HG03025 (cell line): ENCODE results near the gene HNRNPK.
"Not testable (repeated sequence)": the region's sequence is repeated elsewhere in the genome, so short reads cannot be mapped to it uniquely, and the experiment has no call there.

ENCODE experiments used
- ATAC-seq: cut with Tn5 transposase; IDR thresholded peaks from one replicate; pipeline ENCODE4 v1.9.1; 2021; ENCODE audit warnings: mild to moderate bottlenecking, moderate library complexity; ENCODE audit not compliant: unreplicated experiment, low FRiP score

Gene HNRNPK

DNA sequence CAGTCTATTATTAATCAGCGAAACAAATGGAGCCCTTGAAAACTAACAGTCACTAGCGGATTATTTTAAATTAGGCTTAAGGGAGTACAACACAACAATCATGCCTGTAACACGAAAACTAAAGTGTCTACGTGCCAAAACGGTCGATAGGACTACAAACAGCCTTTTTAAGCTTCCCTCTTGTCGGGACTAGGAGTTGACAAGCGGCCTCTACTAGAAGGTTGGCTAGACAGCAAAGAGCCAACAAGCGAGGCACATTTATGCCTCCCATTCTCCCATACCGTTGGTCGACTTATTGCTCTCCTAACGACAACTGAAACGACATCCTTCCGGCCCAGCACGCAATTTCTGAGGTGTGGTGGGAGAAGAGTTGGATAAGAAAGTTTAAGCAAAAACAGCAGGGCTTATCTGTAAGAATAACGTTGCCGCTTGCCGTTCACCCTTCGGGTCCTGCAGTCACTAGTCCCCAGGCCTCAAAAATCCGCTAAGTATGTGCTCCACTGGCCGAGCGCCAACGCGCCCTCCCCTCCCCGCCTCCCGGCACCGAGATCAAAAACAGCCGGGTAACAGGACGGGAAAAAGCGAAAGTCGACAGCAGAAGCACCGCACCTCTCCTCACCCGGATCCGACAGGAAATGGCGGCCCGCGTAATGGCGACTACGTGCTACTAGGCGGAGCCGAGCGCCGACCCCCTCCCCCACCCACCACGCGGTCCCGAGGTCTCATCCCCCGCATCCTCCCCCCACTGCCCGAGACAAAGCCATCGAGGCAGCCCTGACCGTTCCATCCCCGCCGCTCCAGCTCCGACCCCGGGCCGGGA lies 813 bp downstream of the HNRNPK start:
- ATAC-seq = peak; percentile 27

DNA sequence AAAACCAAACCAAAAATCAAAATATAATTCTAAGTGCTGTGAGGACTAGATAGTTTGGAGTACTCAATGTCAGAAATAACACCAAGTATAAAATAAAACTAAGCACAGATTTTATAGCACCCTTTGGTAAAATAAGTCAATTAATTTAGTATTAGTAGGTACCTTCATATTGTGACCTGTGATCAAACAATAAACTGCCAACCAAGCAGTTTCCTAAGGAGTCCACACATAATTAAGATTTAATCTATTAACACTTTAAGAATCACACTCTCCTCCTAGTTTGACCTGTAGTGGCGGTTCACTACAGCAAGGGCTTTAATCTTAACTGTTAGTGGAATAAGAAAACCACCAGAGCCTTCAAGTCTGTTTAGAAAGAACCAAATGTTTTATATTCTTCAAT lies 2.8 kb downstream of the HNRNPK start:
- no peak for ATAC-seq

DNA sequence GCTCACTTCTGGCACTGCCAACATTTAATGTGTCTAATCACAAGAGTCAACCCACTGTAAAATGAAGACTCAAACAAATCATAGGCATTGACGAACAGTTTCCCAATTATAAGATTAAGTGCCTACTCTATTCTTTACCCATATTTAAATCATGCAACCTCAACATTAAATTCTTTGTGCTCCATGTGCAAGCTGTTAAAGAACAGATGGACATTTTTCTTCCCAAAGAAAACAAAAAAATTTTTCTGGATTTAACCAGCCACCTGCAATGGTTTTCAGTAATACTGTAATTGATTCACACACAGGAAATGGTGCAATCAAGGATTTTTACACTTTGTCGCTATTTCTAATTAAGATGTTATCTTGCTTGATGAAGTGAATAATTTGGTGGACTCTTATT lies 3.6 kb downstream of the HNRNPK start:
- no peak for ATAC-seq

DNA sequence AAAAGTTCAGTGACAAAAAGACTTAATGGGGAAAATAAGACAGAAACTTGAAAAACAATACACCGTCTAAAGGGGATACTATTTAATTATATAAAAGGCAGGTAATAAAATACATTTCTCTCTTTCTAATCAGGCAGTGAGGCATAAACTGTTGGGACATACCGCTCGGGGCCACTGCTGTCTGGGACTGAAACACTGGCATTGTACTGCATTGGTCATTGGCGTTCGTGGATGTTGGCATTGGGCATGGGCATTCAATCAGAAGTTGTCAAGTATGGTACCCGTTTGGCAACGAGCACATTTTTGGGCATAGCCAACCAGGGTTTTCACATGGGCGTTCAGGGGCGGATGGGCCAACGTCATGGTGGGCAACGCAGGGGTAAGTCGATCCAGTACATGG lies 4.7 kb downstream of the HNRNPK start:
- ATAC-seq = no peak

DNA sequence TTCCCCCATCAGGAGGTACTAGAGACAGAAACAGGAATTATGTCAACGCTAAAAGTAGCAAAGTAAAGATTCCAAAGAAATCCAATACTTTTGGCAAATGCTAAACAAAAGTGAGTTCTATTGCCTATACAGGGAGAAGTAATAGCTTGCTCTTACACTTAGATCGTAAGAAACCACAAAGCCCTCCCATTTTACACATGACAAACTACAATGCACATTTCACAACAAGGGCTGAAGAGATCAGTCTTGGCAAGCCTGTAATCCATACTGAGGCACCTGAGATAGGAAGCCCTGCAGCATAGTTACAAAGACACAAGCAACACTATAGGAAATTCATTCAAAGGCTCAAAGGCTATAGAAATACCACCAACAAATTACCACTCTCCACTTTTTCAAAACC lies 7.7 kb downstream of the HNRNPK start:
- ATAC-seq = no peak

DNA sequence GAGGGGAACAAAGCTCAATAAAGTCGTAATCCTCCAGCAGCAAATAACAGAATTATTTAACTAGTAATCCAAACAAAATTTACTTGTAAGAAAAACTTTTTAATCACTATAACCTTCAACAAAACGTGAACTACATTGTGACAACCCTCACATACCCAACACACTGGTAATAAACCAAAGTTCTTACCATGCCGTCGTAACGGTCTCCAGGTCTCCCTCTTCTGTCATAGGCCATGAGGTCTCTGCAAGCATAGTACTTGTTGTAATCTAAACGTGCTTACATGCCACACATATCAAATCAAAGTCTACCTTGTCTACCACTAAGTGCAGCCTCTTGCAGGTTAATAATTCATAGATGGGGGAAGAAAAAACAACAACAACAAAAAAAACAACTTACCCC lies 8.5 kb downstream of the HNRNPK start:
- ATAC-seq = no peak

DNA sequence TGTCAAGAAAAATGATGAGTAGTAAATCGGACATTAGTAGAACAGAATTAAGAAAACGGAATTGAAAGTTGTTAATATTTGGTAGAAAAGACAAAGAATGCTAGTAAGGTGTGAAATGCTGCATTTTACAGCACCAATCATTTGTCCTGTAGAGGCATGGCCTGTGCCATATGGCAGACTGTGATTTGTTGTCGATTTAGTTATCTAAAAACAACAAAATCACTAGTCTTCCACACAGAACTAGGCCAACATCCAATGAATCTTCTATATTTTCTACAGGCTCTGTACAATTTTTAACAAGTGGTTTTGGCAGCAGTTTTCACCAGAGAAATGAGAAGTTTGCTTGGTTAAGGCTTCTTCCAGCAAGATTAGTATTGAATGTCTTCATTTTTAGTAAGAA lies 10.4 kb downstream of the HNRNPK start:
- no peak for ATAC-seq

DNA sequence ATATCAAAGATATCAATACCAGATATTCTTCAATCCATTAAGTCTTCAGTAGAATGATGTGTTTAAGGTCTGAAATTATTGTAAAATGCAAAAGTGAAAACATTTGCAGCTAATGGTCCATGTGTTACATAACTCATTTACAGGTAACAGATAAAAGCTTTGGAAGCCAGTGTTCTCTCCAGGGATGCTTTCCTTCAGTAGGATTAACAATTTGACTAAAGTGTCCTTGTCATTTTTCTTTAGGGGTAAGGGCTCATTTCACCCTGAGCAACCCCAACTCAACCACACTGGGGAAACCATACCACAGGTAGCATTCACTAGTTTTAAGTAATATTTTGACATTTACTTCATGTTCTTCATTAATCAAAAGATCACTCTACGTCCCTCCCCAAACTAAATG lies 12.9 kb downstream of the HNRNPK start:
- ATAC-seq = no peak

DNA sequence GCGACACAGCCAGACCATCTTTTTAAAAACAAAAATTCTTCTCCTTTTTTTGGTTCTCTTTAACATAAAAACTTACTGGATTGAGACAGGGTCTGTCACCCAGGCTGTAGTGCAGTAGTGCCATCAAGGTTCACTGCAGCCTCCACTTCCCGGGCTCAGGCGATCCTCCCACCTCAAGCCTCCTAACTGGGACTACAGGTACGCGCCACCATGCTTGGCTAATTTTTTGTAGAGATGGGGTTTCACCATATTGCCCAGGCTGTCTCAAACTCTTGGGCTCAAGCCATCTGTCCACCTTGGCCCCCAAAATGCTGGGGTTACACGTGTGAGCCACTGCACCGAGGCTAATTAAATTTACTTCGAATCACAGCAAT lies 13.8 kb downstream of the HNRNPK start:
- no peak for ATAC-seq

DNA sequence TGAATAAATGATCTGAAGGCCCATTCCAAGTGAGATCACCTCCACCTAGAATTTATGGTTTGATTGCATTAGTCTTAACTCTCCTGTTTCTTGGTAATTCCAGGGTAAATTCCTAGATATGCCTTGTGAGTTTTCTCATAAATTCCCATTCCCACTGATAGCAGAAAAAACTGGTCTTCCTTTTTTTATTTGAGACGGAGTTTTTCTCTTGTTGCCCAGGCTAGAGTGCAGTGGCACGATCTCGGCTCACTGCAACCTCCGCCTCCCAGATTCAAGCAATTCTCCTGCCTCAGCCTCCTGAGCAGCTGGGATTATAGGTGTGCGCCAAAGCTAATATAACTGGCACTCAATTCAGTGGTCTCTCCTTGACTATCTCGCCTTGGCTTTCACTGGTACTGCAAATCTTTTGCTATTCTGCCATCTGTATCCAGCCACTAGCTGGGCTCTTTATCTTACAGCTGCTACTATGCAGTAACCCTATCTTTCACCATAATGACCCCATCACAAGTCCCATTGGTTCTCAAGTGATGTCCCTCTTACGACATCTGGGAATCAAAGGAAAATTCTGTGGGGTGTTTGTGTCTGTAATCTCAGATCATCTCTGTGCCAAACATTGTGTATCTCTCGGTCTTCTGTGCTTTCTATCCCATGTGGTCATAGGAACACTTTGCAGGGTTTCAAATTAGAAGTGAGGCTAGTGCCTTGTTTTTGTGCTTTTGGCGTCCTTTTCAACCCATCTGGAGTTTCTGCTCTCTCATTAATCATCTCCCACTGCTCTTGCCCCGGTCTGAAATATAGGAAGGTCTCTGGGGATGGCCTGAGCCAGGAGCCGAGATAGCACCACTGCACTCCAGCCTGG lies 14.4 kb downstream of the HNRNPK start:
- ATAC-seq = no peak

DNA sequence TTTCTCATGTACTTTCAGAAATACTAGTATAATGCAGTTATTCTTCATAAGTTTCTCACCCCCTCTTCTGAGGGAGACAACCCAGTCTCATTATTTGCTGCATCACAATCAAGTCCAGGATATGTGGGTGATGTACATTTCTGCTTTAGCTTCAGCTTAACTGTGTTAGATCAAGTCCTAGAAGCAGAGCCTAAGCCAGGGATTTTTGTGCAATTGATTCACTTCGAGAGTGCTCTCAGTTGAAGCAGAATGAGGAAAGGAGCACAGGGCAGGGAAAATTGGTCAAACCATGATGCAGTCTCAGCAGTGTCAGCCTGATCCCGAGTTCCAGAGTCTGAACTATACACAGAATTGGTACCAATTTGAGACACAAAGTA lies 15.1 kb downstream of the HNRNPK start:
- ATAC-seq = no peak

DNA sequence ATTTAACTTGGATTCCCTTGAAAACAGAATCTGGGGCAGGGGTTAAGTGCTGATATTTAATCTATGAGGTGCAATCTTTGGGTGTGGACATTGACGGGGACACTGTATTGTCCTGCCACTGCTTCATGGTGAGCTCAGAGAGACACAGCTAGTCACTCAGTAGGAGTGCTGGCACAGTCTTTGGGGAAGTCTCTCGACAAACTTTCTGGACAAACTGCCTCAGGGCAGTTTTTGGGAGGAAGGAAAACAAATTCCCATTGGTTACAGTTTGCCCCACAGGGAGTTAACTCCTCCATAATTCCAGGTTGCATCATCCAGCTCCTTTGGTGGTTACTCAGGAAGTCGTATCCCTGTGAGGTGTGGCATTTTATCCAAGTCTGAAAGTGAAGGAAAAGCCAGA lies 17.9 kb downstream of the HNRNPK start:
- ATAC-seq = no peak

DNA sequence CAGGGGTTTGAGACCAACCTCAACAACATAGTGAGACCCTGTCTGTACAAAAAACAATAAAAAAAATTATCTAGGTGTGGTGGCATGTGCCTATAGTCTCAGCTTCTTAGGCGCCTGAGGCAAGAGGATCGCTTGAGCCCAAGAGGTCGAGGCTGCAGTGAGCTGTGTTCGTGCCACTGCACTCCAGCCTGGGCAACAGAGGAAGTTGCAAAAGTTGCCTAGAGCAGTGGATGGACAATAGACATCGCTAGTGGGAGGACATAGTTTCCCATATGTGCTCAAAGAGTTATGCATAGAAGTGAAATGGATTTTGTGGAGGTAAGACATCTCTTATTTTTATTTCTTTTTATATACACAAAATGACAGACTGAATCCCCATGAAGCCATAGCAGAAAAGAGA lies 19.0 kb downstream of the HNRNPK start:
- no peak for ATAC-seq

DNA sequence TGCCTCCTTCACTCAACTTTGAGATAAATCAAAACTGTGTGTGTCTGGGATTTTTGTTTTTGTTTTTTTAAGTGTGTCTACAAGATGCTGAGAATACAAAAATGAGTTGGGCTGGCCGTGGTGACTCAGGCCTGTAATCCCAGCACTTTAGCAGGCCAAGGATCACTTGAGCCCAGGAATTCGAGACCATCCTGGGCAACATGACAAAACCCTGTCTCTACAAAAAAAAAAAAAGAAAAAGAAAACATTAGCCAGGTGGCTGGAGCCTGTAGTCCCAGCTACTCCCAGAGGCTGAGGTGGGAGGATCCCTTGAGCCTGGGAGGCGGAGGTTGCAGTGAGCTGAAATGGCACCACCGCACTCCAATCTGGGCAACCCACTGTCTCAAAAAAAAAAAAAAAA lies 21.0 kb downstream of the HNRNPK start:
- no peak for ATAC-seq

DNA sequence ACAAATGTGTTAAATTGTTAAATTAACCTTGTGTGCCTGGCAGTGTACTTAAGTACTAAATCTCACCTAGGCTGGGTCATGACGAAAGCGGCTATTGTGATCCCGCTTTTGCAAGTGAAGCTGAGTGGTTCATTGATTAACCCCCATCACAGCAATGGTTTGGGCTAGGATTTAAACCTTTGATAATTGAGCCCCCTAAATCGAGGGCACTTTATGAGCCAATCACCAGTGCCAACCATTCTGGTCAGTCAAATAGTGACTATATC lies 22.8 kb downstream of the HNRNPK start:
- ATAC-seq = no peak

DNA sequence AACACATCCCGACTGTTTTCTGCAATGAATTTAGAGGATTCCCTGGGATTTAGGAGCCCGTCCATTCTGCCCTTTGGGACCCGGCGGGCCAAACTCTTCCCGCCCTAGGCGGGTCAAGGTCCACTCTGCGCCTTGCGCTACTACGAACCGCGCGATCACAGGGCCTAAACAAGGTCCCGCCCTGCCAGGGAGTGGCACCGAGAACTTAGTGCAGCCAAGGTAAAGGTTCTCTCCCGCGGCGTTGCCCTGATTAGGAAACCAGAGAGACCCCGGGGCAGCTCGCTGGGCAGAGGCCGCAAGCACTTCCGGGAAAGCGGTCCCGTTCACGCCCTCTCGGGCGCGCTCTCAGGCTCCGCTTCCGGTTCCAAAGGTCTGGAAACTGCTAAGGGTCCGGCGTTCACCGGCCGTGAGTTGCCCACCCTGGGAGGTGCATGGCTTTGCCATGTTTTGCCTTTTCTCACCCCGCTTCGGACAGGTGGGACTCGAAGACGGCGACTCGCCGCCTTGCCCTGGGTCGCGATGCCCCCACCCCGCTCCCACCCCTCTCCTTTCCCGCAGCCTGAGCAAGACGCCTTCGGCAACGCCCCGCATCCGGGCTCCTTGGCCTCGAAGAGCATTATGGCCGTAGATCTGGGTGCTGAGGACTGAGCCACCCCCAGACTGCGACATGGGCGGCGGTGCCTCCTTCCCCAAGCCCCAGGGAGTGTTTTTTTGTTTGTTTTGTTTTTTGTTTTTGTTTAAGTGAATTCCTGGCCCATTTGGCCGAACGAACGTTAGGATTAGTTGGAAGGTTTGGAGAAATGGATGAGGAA lies 23.4 kb downstream of the HNRNPK start:
- peak; percentile 85 for ATAC-seq

DNA sequence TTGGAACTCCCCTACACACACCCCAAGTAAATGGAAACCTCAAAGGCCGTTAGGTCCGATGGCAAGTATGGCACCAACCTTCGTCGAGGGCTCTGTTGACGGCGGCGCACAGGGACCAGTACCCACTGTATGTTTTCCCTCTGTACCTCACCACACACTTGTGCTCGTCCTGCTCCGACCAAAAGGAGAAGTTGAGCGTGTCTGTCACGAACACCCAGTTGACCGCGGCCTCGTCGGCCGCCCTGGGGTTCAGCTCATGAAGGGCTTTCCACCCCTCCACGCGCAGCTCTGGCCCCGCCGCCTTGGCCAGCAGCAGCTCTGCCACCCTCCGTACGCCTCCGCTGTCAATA lies 24.0 kb downstream of the HNRNPK start:
- ATAC-seq = peak; percentile 55

DNA sequence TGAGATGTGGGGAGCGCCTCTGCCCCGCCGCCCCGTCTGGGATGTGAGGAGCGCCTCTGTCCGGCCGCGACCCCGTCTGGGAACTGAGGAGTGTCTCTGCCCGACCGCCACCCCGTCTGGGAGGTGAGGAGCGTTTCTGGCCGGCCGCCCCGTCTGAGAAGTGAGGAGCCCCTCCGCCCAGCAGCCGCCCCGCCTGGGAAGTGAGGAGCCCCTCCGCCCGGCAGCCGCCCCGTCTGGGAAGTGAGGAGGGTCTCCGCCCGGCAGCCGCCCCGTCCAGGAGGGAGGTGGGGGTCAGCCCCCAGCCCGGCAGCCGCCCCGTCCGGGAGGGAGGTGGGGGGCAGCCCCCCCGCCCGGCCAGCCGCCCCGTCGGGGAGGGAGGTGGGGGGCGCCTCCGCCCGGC lies 31.9 kb downstream of the HNRNPK start:
- ATAC-seq = not testable (repeated sequence)

DNA sequence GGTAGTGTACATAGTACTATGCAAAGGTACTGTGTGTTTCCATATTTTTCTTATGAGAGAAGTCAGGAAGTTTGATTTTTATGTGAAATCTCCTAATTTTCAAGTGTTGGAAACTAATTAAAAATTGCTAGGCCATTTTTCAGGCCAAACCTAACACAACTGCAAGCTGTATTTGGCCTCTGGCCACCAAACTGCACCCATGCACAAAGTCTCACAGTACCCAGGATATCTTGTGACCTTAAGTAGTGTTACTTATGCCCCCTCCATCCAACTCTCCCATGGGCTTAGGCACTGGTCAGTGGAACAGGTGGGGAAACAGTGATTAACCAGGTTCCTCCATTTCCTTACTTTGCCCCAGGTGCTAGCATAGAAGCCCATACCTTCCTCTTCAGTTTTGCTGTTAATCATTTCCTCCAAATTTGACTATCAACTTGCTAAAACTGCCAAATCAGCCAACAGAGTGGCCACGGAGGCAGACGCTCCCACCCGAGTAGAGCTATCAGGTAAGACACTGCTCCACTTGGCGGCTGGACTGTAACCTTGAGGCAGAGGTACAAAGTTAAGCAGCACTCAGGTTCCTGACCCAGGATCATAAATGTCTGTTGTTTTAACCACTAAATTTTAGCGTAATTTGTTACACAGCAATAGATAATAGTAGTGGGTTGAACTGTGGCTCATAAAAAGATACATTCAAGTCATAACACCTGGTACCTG lies 39.3 kb downstream of the HNRNPK start:
- no peak for ATAC-seq

DNA sequence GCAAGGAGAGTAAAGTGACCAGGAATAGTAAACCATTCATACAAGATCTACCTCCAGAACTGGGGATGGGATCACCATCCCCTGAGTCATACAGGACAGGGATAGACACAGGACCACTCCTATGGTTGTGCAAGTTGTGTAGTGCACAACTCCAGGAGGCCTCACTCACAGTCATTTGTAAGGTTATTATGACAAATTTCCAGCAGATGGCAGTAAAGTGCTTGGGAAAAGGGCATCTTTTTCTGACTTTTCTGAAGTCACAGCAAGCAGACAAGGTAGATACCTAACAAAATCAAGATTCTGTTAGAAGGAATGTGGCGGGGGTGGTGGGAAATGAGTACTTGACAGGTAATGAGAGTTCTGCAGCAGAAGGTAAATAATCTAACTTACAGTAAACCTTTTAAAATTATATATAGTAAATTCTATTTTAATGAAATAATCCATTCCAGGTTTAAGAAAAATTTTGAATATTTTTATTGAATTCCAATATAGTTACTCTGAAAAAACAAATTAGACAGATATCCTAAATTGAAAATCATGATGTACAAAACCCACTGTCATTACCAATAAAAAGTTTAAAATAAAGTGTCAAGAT lies 42.1 kb downstream of the HNRNPK start:
- no peak for ATAC-seq
